HG03520 (cell line): ENCODE measurements around the gene ABHD11.
"Not testable (repeated sequence)": the region's sequence is repeated elsewhere in the genome, so short reads cannot be mapped to it uniquely, and the experiment has no call there.

Source experiments
- ATAC-seq: cut with Tn5 transposase; IDR thresholded peaks from one replicate; pipeline ENCODE4 v1.9.1; 2021; ENCODE audit warnings: mild to moderate bottlenecking, moderate library complexity; ENCODE audit not compliant: unreplicated experiment

Gene ABHD11

GRCh38 chr7:73746378-73746777 lies 7.8 kb upstream of the ABHD11 start:
- ATAC-seq = no peak

- ATAC-seq = no peak
These were observed 4.4 kb upstream of the ABHD11 start for GRCh38 chr7:73742753-73743641.

- ATAC-seq = no peak
These were observed 3.7 kb upstream of the ABHD11 start for GRCh38 chr7:73742338-73742752.

GRCh38 chr7:73741600-73741999 lies 3.0 kb upstream of the ABHD11 start:
- no peak for ATAC-seq

- no peak for ATAC-seq
These were observed 2.2 kb upstream of the ABHD11 start for GRCh38 chr7:73740771-73741170.

GRCh38 chr7:73740212-73740611 lies 1.6 kb upstream of the ABHD11 start:
- ATAC-seq = no peak

- peak; percentile 2 for ATAC-seq
These were observed 775 bp upstream of the ABHD11 start for GRCh38 chr7:73739387-73739767.

- no peak for ATAC-seq
These were observed 386 bp downstream of the ABHD11 start for GRCh38 chr7:73738220-73738611.

GRCh38 chr7:73737491-73738219 lies 947 bp downstream of the ABHD11 start:
- ATAC-seq = no peak

- ATAC-seq = no peak
These were observed 1.7 kb downstream of the ABHD11 start for GRCh38 chr7:73736885-73737284.

- no peak for ATAC-seq
These were observed 3.1 kb downstream of the ABHD11 start for GRCh38 chr7:73735528-73735905.

GRCh38 chr7:73734619-73735527 lies 3.7 kb downstream of the ABHD11 start:
- ATAC-seq = no peak

- ATAC-seq = no peak
These were observed 6.2 kb downstream of the ABHD11 start for GRCh38 chr7:73732397-73732796.

- ATAC-seq = no peak
These were observed 8.1 kb downstream of the ABHD11 start for GRCh38 chr7:73730485-73730884.

- no peak for ATAC-seq
These were observed 10.1 kb downstream of the ABHD11 start for GRCh38 chr7:73728551-73728950.

- ATAC-seq = no peak
These were observed 10.7 kb downstream of the ABHD11 start for GRCh38 chr7:73727952-73728351.

GRCh38 chr7:73726083-73726466 lies 12.5 kb downstream of the ABHD11 start:
- no peak for ATAC-seq

GRCh38 chr7:73723813-73724212 lies 14.8 kb downstream of the ABHD11 start:
- ATAC-seq = no peak

- ATAC-seq = no peak
These were observed 15.8 kb downstream of the ABHD11 start for GRCh38 chr7:73722785-73723184.

- ATAC-seq = not testable (repeated sequence)
These were observed 16.4 kb downstream of the ABHD11 start for GRCh38 chr7:73722182-73722581.

GRCh38 chr7:73721377-73721817 lies 17.2 kb downstream of the ABHD11 start:
- no peak for ATAC-seq
